Measurements from ENCODE around the gene SVBP.
A peak's percentile ranks its signal among the peaks of the same experiment; 100 is the strongest.
"Not testable (repeated sequence)": the region's sequence is repeated elsewhere in the genome, so short reads cannot be mapped to it uniquely, and the experiment has no call there.

The SVBP gene
- total RNA-seq, result 8.4 reads per million, percentile 28 among the genes with 10 or more reads in this experiment

- peak; percentile 92 for DNase-seq
Observed at GRCh38 chr1:42816585-42817439, at the start of gene SVBP, which contains the start of gene ERMAP. Gene SVBP (minus strand): TSS chr1:42817397. CDS start chr1:42816544, 853 bp downstream. Gene ERMAP (plus strand): TSS chr1:42817122. CDS start chr1:42830449, 13,327 bp downstream.

- no peak for DNase-seq
Observed at GRCh38 chr1:42866549-42866948, 49.4 kb upstream of the SVBP start.

- no peak for DNase-seq
Observed at GRCh38 chr1:42861014-42861399, 43.8 kb upstream of the SVBP start.

GRCh38 chr1:42860339-42861013 lies 43.3 kb upstream of the SVBP start:
- DNase-seq, result no peak

GRCh38 chr1:42859366-42859765 lies 42.2 kb upstream of the SVBP start:
- not testable (repeated sequence) for DNase-seq

GRCh38 chr1:42856554-42856953 lies 39.4 kb upstream of the SVBP start:
- not testable (repeated sequence) for DNase-seq

GRCh38 chr1:42853116-42853884 lies 36.1 kb upstream of the SVBP start:
- DNase-seq, result no peak

GRCh38 chr1:42852608-42852980 lies 35.4 kb upstream of the SVBP start:
- DNase-seq, result no peak

GRCh38 chr1:42851960-42852607 lies 34.9 kb upstream of the SVBP start:
- no peak for DNase-seq

- no peak for DNase-seq
Observed at GRCh38 chr1:42851420-42851819, 34.2 kb upstream of the SVBP start.

GRCh38 chr1:42849944-42850343 lies 32.7 kb upstream of the SVBP start:
- DNase-seq, result no peak

- DNase-seq, result no peak
Observed at GRCh38 chr1:42848823-42849537, 31.8 kb upstream of the SVBP start.

GRCh38 chr1:42847721-42848460 lies 30.7 kb upstream of the SVBP start:
- DNase-seq, result no peak

- DNase-seq, result no peak
Observed at GRCh38 chr1:42847111-42847595, 30.0 kb upstream of the SVBP start.

GRCh38 chr1:42846257-42847110 lies 29.3 kb upstream of the SVBP start, which contains the start of gene ZNF691:
Gene ZNF691 (plus strand): TSS chr1:42846613. CDS start chr1:42849659, 3,046 bp downstream.
- DNase-seq, result peak; percentile 88

- DNase-seq, result no peak
Observed at GRCh38 chr1:42845866-42846256, 28.7 kb upstream of the SVBP start.

- DNase-seq, result no peak
Observed at GRCh38 chr1:42845193-42845592, 28.0 kb upstream of the SVBP start.

GRCh38 chr1:42844592-42845140 lies 27.5 kb upstream of the SVBP start:
- no peak for DNase-seq

- DNase-seq, result no peak
Observed at GRCh38 chr1:42841440-42842147, 24.4 kb upstream of the SVBP start.
